ENCODE data around the gene ECSCR. TPM values are rescaled to one million over a fixed set of nuclear protein-coding genes. Genes with fewer than 3 reads are reported as not detected.

ECSCR gene
- total and polyA plus RNA-seq, 2 of the 8 experiments (the other 6 are each of a cell fraction or from before 2014, with no cell fraction given): 2.7 to 7.2 TPM

DNA sequence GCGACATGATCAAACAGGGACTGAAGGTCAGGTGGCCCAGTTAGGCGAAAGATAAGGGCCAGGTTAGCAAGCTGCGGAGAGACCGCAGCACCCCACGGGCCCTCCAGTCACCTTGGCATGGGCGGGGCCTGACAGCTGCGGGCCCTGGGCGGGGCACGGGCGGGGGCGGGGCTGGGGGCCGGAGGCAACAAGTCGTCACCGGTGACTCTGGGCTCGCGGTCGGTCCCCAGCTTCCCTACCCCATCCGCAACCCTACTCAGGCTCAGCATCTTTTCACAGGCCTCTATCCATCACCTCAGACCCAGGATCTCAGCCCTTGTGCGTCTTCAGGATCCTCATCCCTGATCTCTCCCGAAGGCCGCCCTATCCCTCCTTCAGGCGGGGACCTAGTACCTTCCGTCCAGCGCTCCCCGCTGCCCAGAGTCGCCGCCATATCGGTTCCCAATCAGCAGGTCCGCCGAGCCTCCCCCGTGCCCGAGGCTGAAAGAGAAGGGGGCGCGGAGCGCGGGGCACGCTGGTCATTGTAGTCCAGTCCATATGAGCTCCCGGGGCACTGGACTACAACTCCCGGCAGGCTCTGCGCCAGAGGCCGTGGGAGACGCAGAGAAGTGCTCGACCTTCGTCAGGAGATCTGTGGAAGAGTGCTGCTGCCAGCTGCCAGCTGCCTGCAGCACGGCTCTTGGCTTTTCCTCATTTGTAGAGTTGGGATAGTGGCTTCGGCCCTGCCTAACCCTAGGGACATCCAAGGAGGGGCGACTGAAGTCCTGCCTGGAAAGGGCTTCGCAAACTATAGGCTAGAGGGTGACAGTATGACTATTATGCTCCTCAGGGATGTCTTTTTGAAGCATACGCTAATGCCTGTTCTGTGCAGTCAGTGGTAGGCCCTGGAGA is 23.3 kb downstream of the ECSCR start, which contains the start of gene DNAJC18:
Gene DNAJC18 (minus strand): TSS at position 513 of the 891 bp plus-strand sequence. CDS start 80 bp downstream, at position 433.
- Histone ChIP-seq H3K4ac (replicated peaks; ENCODE audit: insufficient read length, low read depth, low read length) (no peak within 1 kb of the TSS), H2AK5ac (ENCODE audit: low read depth, low read length) (no peak within 1 kb of the TSS), H4K5ac (ENCODE audit: insufficient read length, low read depth, low read length) (peak within 1 kb of the TSS; percentile 97), H3K36me3 (ENCODE audit: control insufficient read depth in 2 of 4, insufficient read depth in 4 of 4, low read length in 3 of 4) (peaks cover 0 to 6% (median under 1%) of the 10 kb centered on the region in 4 experiments; a peak in 2 of 8 replicates), H2AFZ (ENCODE audit: low read length) (peak within 1 kb of the TSS; percentile 96), H3K4me2 (ENCODE audit: insufficient read depth in 1 of 2, low read depth in 2 of 2, low read length in 2 of 2) (peak within 1 kb of the TSS; percentile 72 to 99), H4K91ac (replicated peaks; ENCODE audit: insufficient read length, low read length) (peak within 1 kb of the TSS; percentile 88), H3K9me3 (ENCODE audit: insufficient read depth in 2 of 2, low read depth in 1 of 2, low read length in 1 of 2) (no peaks in the 10 kb centered on the region), H2BK12ac (ENCODE audit: low read depth, low read length) (no peak within 1 kb of the TSS), H2BK120ac (replicated peaks; ENCODE audit: low read depth, low read length) (no peak within 1 kb of the TSS), H3K56ac (replicated peaks; ENCODE audit: insufficient read length, low read depth, low read length) (no peak within 1 kb of the TSS), H4K8ac (ENCODE audit: extremely low read depth, insufficient read depth, low read length) (peak within 1 kb of the TSS; percentile 96; the same call in 1 of the 2 replicates), H2BK20ac (ENCODE audit: low read length) (no peak within 1 kb of the TSS), H3K18ac (ENCODE audit: extremely low read depth, low read length) (peak within 1 kb of the TSS; percentile 99), H3K79me1 (ENCODE audit: low read depth, low read length) (no peaks in the 10 kb centered on the region), H3K9ac (replicated peaks in 1 of 4; ENCODE audit: extremely low read depth in 1 of 4, low read depth in 3 of 4, low read length in 3 of 4) (peak within 1 kb of the TSS in 3 of 4 experiments; percentile 93 to 96 (median 94); a peak in 6 of 7 replicates), H3K27ac (ENCODE audit: low read depth, low read length) (peak within 1 kb of the TSS; percentile 93; the same call in 1 of the 2 replicates), H2BK15ac (ENCODE audit: low read length) (no peak within 1 kb of the TSS), H3K4me3 (ENCODE audit: extremely low read depth in 1 of 4, insufficient read depth in 2 of 4, low read depth in 3 of 4, low read length in 4 of 4) (peak within 1 kb of the TSS; percentile 77 to 89 (median 84)), H3K27me3 (replicated peaks in 1 of 4; ENCODE audit: control insufficient read depth in 3 of 4, extremely low read depth in 1 of 4, insufficient read depth in 3 of 4, low read length in 3 of 4) (no peaks in the 10 kb centered on the region), H3K79me2 (ENCODE audit: control insufficient read depth in 1 of 2, insufficient read depth in 2 of 2, low read length in 2 of 2) (no peaks in the 10 kb centered on the region), H3K4me1 (replicated peaks in 1 of 4; ENCODE audit: control insufficient read depth in 3 of 4, insufficient read depth in 4 of 4, low read length in 3 of 4) (peaks cover 0 to 8% (median 2%) of the 10 kb centered on the region in 4 experiments; a peak in 4 of 7 replicates), H3K14ac (ENCODE audit: insufficient read length) (no peak within 1 kb of the TSS), H2BK5ac (ENCODE audit: low read depth, low read length) (peak within 1 kb of the TSS; percentile 84), H3K23ac (ENCODE audit: insufficient read length) (no peak within 1 kb of the TSS), H3K23me2 (ENCODE audit: low read depth, low read length) (peaks cover 4% of the 10 kb centered on the region; the same call in 1 of the 2 replicates), H4K20me1 (replicated peaks in 1 of 2; ENCODE audit: control insufficient read depth in 1 of 2, insufficient read depth in 2 of 2, low read length in 2 of 2) (no peaks in the 10 kb centered on the region)
- WGBS, 2 experiments (ENCODE audit: extremely low coverage in 1 of 2, insufficient coverage in 1 of 2, insufficient read length in 1 of 2, insufficient replicate concordance in 2 of 2, low coverage in 1 of 2, low lambda C conversion rate in 2 of 2, missing lambda C conversion rate in 1 of 2): 5% methylated on average over 38 of the region's 49 CpGs; no CpG with 5 or more reads in 1 of the 2 experiments
- CTCF ChIA-PET (ENCODE audit: partially characterized antibody): interaction anchor here (0.8 to 4.7 kb wide), 9 partner anchors 17 to 327 kb away, joined by 3 to 53 read pairs (median 4); no protein-coding TSS in a partner anchor
- peak; percentile 76 to 97 for DNase-seq (ENCODE audit: low read depth in 1 of 2, low spot score in 2 of 2)
- POLR2A ChIA-PET (ENCODE audit: partially characterized antibody): interaction anchor here (0.5 to 3.3 kb wide), 29 partner anchors 9 to 399 kb away, joined by 3 to 16 read pairs (median 4); partner anchors contain the start of genes ECSCR, PAIP2, SPATA24 and UBE2D2
- no peak for FAIRE-seq
- TF ChIP-seq POLR2AphosphoS5 (IDR thresholded peaks at IDR 0.05; ENCODE audit: low read depth, low read length) (peak; percentile 83), PHF8 (conservative IDR thresholded peaks at IDR 0.05; ENCODE audit: low read depth, low read length) (peak; percentile 99), POLR2A (IDR thresholded peaks at IDR 0.05; ENCODE audit: control extremely low read depth in 1 of 2, low read depth in 2 of 2, low read length in 2 of 2) (peak; percentile 86 to 87), CEBPB (IDR thresholded peaks at IDR 0.05; ENCODE audit: low read depth, low read length) (no peak), CBX5 (IDR thresholded peaks at IDR 0.05; ENCODE audit: low read depth, low read length) (no peak), TAF7 (optimal IDR thresholded peaks at IDR 0.05; ENCODE audit: borderline replicate concordance, low read depth, low read length) (peak; percentile 83), TBP (IDR thresholded peaks at IDR 0.05; ENCODE audit: low read depth, low read length) (peak; percentile 91), EGR1 (IDR thresholded peaks at IDR 0.05; ENCODE audit: borderline replicate concordance, low read depth, low read length) (0 out of 2 replicates have a peak, but pooled peaks have one; percentile 65)
- TF ChIP-seq, protein P1, sequence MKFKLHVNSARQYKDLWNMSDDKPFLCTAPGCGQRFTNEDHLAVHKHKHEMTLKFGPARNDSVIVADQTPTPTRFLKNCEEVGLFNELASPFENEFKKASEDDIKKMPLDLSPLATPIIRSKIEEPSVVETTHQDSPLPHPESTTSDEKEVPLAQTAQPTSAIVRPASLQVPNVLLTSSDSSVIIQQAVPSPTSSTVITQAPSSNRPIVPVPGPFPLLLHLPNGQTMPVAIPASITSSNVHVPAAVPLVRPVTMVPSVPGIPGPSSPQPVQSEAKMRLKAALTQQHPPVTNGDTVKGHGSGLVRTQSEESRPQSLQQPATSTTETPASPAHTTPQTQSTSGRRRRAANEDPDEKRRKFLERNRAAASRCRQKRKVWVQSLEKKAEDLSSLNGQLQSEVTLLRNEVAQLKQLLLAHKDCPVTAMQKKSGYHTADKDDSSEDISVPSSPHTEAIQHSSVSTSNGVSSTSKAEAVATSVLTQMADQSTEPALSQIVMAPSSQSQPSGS (IDR thresholded peaks at IDR 0.05; ENCODE audit: low read length): peak; percentile 55; the same call in 1 of the 2 replicates
